IMR-90 (cell line): ENCODE data around the gene CALY. TPM values are rescaled to one million over a fixed set of nuclear protein-coding genes. Genes with fewer than 3 reads are reported as not detected.

Experiments used
- ATAC-seq: fragments of 200-7000 bp; cut with Tn5 transposase; 2 replicates; pipeline ENCODE4 v1.9.1; 2020; ENCODE audit warnings: low read depth, mild to moderate bottlenecking, moderate library complexity
- BruUV-seq: library from RNA; stranded (reverse); fragments of 400-500 nt; replicated peaks from 2 replicates; lab custom pipeline; 2021; lab: Mats Ljungman, UMichigan
- CTCF ChIA-PET: fragments of 300-600 bp; formaldehyde crosslinking; extraction: SDS; loops from one replicate; lab custom pipeline; 2021; ENCODE audit warnings: antibody characterized with exemption; lab: Yijun Ruan, JAX
- POLR2A ChIA-PET: fragments of 300-600 bp; sonication (Branson Sonifier 250); formaldehyde crosslinking; loops from one replicate; lab custom pipeline; 2022; ENCODE audit warnings: antibody characterized with exemption; ENCODE audit not compliant: unreplicated experiment; lab: Charles Lee
- DNase-seq: peaks from one replicate; pipeline ENCODE4 v3.0.0; 2013
- H2AFZ ChIP-seq: replicated peaks from 2 replicates; pipeline ENCODE3; 2013; ENCODE audit warnings: low read length, mild to moderate bottlenecking; ENCODE audit not compliant: poor library complexity
- H2AK5ac ChIP-seq: 2 replicates; pipeline ENCODE4 v1.6.1; 2013; ENCODE audit warnings: low read depth, low read length, inconsistent platforms
- H2AK9ac ChIP-seq: replicated peaks from 2 replicates; pipeline ENCODE3; 2013; ENCODE audit warnings: mild to moderate bottlenecking, low read depth, low read length, moderate library complexity; ENCODE audit not compliant: poor library complexity
- H2BK120ac ChIP-seq: 2 replicates; pipeline ENCODE4 v1.6.1; 2013; ENCODE audit warnings: low read depth, low read length, inconsistent platforms
- H2BK15ac ChIP-seq: 3 replicates; pipeline ENCODE4 v1.6.1; 2013; ENCODE audit warnings: low read depth, low read length, inconsistent platforms
- H2BK20ac ChIP-seq: 2 replicates; pipeline ENCODE4 v1.6.1; 2013; ENCODE audit warnings: low read depth, mild to moderate bottlenecking, inconsistent platforms, low read length, moderate library complexity
- H2BK5ac ChIP-seq: 2 replicates; pipeline ENCODE4 v1.6.1; 2013; ENCODE audit warnings: mild to moderate bottlenecking, low read depth, low read length, inconsistent platforms; ENCODE audit not compliant: poor library complexity, severe bottlenecking
- H3K14ac ChIP-seq: replicated peaks from 2 replicates; pipeline ENCODE4 v1.6.1; 2013; ENCODE audit warnings: low read depth, low read length, inconsistent platforms
- H3K18ac ChIP-seq: 2 replicates; pipeline ENCODE4 v1.6.1; 2013; ENCODE audit warnings: low read depth, low read length, control low read depth
- H3K23ac ChIP-seq: 2 replicates; pipeline ENCODE4 v1.6.1; 2013; ENCODE audit warnings: low read depth, low read length, inconsistent platforms
- H3K27ac ChIP-seq: 2 replicates; pipeline ENCODE4 v1.5.1; 2013; ENCODE audit warnings: mild to moderate bottlenecking, control low read depth, low read length; ENCODE audit not compliant: insufficient read depth
- H3K27me3 ChIP-seq: 2 replicates; pipeline ENCODE4 v1.6.1; 2013; ENCODE audit warnings: low read length; ENCODE audit not compliant: control insufficient read depth, insufficient read depth
- H3K36me3 ChIP-seq: 2 replicates; pipeline ENCODE4 v1.6.1; 2013; ENCODE audit warnings: low read length, mixed read lengths; ENCODE audit not compliant: control insufficient read depth, insufficient read depth
- H3K4ac ChIP-seq: 2 replicates; pipeline ENCODE4 v1.6.1; 2013; ENCODE audit warnings: low read depth, low read length, inconsistent platforms
- H3K4me1 ChIP-seq: 2 replicates; pipeline ENCODE4 v1.6.1; 2013; ENCODE audit warnings: low read length, mixed read lengths; ENCODE audit not compliant: control insufficient read depth, insufficient read depth
- H3K4me2 ChIP-seq: 2 replicates; pipeline ENCODE4 v1.6.1; 2013; ENCODE audit warnings: low read depth, mild to moderate bottlenecking, control low read depth, low read length, moderate library complexity
- H3K4me3 ChIP-seq: 2 replicates; pipeline ENCODE4 v1.5.1; 2013; ENCODE audit warnings: low read depth, mild to moderate bottlenecking, control low read depth, low read length, moderate library complexity; ENCODE audit not compliant: insufficient read depth
- H3K56ac ChIP-seq: 2 replicates; pipeline ENCODE4 v1.6.1; 2013; ENCODE audit warnings: low read length, inconsistent platforms; ENCODE audit not compliant: insufficient read depth; ENCODE audit errors: extremely low read depth
- H3K79me1 ChIP-seq, 2 experiments: 2 replicates each; pipeline ENCODE4 v1.6.1; 2013; ENCODE audit warnings: low read length in 2 of 2, inconsistent platforms in 1 of 2, low read depth in 1 of 2
- H3K9ac ChIP-seq: 2 replicates; pipeline ENCODE4 v1.6.1; 2013; ENCODE audit warnings: low read depth, low read length, control low read depth
- H3K9me1 ChIP-seq: 2 replicates; pipeline ENCODE4 v1.6.1; 2013; ENCODE audit warnings: low read length, inconsistent platforms; ENCODE audit not compliant: insufficient read depth
- H3K9me3 ChIP-seq: 2 replicates; pipeline ENCODE4 v1.6.1; 2013; ENCODE audit warnings: low read length; ENCODE audit not compliant: control insufficient read depth, insufficient read depth
- H4K20me1 ChIP-seq: 2 replicates; pipeline ENCODE4 v1.6.1; 2013; ENCODE audit warnings: low read length, inconsistent platforms; ENCODE audit not compliant: insufficient read depth
- H4K5ac ChIP-seq: 2 replicates; pipeline ENCODE4 v1.6.1; 2013; ENCODE audit warnings: mild to moderate bottlenecking, low read depth, low read length, control low read depth
- H4K8ac ChIP-seq, 2 experiments: 2 replicates each; pipeline ENCODE4 v1.6.1; 2013; ENCODE audit warnings: low read depth in 2 of 2, low read length in 2 of 2, control low read depth in 1 of 2, inconsistent platforms in 1 of 2
- H4K91ac ChIP-seq: 2 replicates; pipeline ENCODE4 v1.6.1; 2013; ENCODE audit warnings: low read depth, low read length, inconsistent platforms; ENCODE audit not compliant: insufficient read depth
- FOS ChIP-seq: fragments of 150-350 bp; IDR thresholded peaks from 2 replicates; pipeline ENCODE4 v1.6.1; 2016; ENCODE audit warnings: low read depth, low read length
- MAZ ChIP-seq: IDR thresholded peaks from 2 replicates; pipeline ENCODE4 v1.6.1; 2012; ENCODE audit warnings: low read depth, mild to moderate bottlenecking, low read length, improper control_type of control experiment, moderate library complexity, borderline replicate concordance
- SMC3 ChIP-seq: fragments of 150-350 bp; IDR thresholded peaks from 2 replicates; pipeline ENCODE4 v1.6.1; 2016; ENCODE audit warnings: low read depth, mild to moderate bottlenecking, antibody characterized with exemption, low read length, moderate library complexity
- WGBS, 2 experiments: methylation state at CpG; one replicate each; pipeline versions ENCODE4 v1.1.5 to v1.1.7; 2013; ENCODE audit warnings: missing lambda C conversion rate in 2 of 2; ENCODE audit not compliant: insufficient read length in 1 of 2; ENCODE audit errors: extremely low coverage in 2 of 2; 5-methylcytosine and 5-hydroxymethylcytosine counted together
- dilution Hi-C: fragments of 300-500 bp; cut with HindIII; formaldehyde crosslinking; loops from one replicate; pipeline ENCODE4 v1.14.3; 2018; ENCODE audit warnings: low sequenced_read_pairs; ENCODE audit not compliant: unreplicated experiment
- in situ Hi-C: fragments of 300-500 bp; cut with MboI; formaldehyde crosslinking; loops from 3 replicates; pipeline ENCODE4 v1.14.3; 2019; ENCODE audit warnings: low sequenced_read_pairs, inconsistent platforms, mixed read lengths
- intact Hi-C: fragments of 100-400 bp; cut with micrococcal nuclease; formaldehyde crosslinking; loops from 2 replicates; pipeline ENCODE4 v1.10.0; 2022
- polyA plus RNA-seq, 3 experiments: library from polyadenylated mRNA; depleted of rRNA; stranded (reverse); fragments of >200 nt; gene quantifications; 2 replicates each; pipeline ENCODE4 v1.2.3, GENCODE V29; 2012; ENCODE audit warnings: low replicate concordance in 1 of 3
- total RNA-seq: library from RNA; depleted of rRNA; stranded (reverse); fragments of >200 nt; gene quantifications from 2 replicates; pipeline ENCODE4 v1.2.3, GENCODE V29; 2012

The CALY gene
- total and polyA plus RNA-seq, 2 of the 4 experiments (the other 2 are of a cell fraction): 0.34 TPM; not detected in 1

DNA sequence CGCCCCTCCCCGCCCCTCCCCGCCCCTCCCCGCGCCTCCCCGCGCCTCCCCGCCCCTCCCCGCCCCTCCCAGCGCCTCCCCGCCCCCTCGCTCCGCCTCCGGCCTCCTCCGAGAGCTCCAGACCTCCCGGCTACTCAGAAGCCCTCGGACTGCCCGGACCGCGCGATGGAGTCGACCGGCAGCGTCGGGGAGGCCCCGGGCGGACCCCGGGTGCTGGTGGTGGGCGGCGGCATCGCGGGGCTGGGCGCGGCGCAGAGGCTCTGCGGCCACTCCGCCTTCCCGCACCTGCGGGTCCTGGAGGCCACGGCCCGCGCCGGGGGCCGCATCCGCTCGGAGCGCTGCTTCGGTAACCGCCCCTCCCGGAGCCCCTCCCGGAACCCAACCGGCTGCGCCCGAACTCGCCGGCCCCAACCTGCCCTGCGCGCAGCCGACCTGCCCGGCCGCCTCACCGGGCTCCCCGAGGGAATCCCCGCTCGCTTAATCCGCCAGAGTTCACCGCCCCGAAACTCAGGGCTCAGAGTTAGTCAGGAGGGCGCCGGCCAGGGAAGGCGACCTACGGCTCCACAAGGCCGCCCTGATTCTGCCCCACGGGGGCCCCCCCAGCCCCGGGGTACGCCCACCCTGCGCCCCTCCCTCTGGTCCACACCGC is 42.6 kb upstream of the CALY start, which contains the start of gene PAOX:
Gene PAOX (plus strand): TSS at position 111 of the 649 bp plus-strand sequence. CDS start 55 bp downstream, at position 166.
- TF ChIP-seq MAZ: peak; percentile 75; the same call in 1 of the 2 replicates
- TF ChIP-seq SMC3: no peak
- no peak for TF ChIP-seq FOS
- Histone ChIP-seq H2AK9ac (peak within 1 kb of the TSS; percentile 86), H2BK120ac (no peak within 1 kb of the TSS), H3K9me1 (peaks cover 8% of the 10 kb centered on the region; the same call in 1 of the 2 replicates), H3K4ac (peak within 1 kb of the TSS; percentile 47), H2BK15ac (no peak within 1 kb of the TSS), H4K20me1 (no peaks in the 10 kb centered on the region), H3K14ac (peak within 1 kb of the TSS; percentile 31; the same call in 1 of the 2 replicates), H3K9ac (peak within 1 kb of the TSS; percentile 73), H3K9me3 (no peaks in the 10 kb centered on the region), H4K91ac (0 out of 2 replicates have a peak within 1 kb of the TSS, but pooled peaks have one; percentile 45), H3K27me3 (no peaks in the 10 kb centered on the region), H3K4me2 (peak within 1 kb of the TSS; percentile 87), H2AK5ac (peak within 1 kb of the TSS; percentile 49), H3K56ac (peak within 1 kb of the TSS; percentile 35; the same call in 1 of the 2 replicates), H3K36me3 (peaks cover 5% of the 10 kb centered on the region), H3K23ac (peak within 1 kb of the TSS; percentile 76; the same call in 1 of the 2 replicates), H3K27ac (peak within 1 kb of the TSS; percentile 33), H3K4me1 (peaks cover 5% of the 10 kb centered on the region), H4K8ac (peak within 1 kb of the TSS; percentile 60 to 66; a peak in 2 of 4 replicates), H2AFZ (peak within 1 kb of the TSS; percentile 98), H2BK5ac (peak within 1 kb of the TSS; percentile 18), H4K5ac (peak within 1 kb of the TSS; percentile 50), H3K4me3 (peak within 1 kb of the TSS; percentile 93), H3K18ac (no peak within 1 kb of the TSS), H2BK20ac (no peak within 1 kb of the TSS), H3K79me1 (peaks cover 0 to 10% of the 10 kb centered on the region in 2 experiments; a peak in 3 of 4 replicates)
- ChIA-PET POLR2A (no interaction called here), CTCF (no interaction called here)
- ATAC-seq (peak; percentile 85), DNase-seq (peak; percentile 46)
- 1% methylated on average over 35 of the region's 78 CpGs; no CpG with 5 or more reads in 1 of the 2 experiments for WGBS, 2 experiments
- BruUV-seq: no TSS peak
- in situ Hi-C loops: no loop called here
- dilution Hi-C loops: no loop called here
- intact Hi-C loops: loop anchor here (10.0 kb wide), 1 partner anchor 54 kb away; no protein-coding TSS in a partner anchor
